Measurements from ENCODE around the gene FARP1.

DNA sequence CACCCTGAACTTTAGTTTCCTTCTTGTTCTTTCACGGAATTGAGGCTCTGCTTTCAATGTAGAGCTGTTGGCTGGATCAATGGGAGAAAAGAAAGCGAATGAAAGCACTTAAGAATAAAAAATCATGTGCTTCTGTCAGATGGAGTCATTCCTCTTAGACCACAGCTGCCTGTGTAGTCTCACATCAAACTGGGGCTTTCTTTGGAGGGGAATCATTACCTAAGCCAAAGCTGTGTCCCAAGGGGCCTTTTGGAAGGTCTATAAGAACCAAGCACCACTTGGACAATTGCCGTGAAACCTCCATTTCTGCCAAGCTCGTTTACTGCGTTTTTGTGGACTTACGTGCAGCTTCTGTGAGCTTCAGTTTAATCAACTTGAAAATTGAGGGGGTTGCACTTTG, 78.3 kb downstream of the FARP1 start:
- TF ChIP-seq, protein P1, sequence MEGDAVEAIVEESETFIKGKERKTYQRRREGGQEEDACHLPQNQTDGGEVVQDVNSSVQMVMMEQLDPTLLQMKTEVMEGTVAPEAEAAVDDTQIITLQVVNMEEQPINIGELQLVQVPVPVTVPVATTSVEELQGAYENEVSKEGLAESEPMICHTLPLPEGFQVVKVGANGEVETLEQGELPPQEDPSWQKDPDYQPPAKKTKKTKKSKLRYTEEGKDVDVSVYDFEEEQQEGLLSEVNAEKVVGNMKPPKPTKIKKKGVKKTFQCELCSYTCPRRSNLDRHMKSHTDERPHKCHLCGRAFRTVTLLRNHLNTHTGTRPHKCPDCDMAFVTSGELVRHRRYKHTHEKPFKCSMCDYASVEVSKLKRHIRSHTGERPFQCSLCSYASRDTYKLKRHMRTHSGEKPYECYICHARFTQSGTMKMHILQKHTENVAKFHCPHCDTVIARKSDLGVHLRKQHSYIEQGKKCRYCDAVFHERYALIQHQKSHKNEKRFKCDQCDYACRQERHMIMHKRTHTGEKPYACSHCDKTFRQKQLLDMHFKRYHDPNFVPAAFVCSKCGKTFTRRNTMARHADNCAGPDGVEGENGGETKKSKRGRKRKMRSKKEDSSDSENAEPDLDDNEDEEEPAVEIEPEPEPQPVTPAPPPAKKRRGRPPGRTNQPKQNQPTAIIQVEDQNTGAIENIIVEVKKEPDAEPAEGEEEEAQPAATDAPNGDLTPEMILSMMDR (IDR thresholded peaks at IDR 0.05; ENCODE audit: low read depth, low read length, poor library complexity, severe bottlenecking): no peak
- TF ChIP-seq EZH2phosphoT487 (IDR thresholded peaks at IDR 0.05; ENCODE audit: borderline replicate concordance, low read length): no peak

Measured in DOHH2 (cell line).